GM21717 (cell line): Measurements from ENCODE around the gene NXPH4.

Experiments used
- ATAC-seq: cut with Tn5 transposase; IDR thresholded peaks from one replicate; pipeline ENCODE4 v1.9.1; 2021; ENCODE audit warnings: mild to moderate bottlenecking, moderate library complexity; ENCODE audit not compliant: unreplicated experiment

The NXPH4 gene

GRCh38 chr12:57201631-57202030 lies 15.0 kb upstream of the NXPH4 start:
- ATAC-seq: no peak

DNA sequence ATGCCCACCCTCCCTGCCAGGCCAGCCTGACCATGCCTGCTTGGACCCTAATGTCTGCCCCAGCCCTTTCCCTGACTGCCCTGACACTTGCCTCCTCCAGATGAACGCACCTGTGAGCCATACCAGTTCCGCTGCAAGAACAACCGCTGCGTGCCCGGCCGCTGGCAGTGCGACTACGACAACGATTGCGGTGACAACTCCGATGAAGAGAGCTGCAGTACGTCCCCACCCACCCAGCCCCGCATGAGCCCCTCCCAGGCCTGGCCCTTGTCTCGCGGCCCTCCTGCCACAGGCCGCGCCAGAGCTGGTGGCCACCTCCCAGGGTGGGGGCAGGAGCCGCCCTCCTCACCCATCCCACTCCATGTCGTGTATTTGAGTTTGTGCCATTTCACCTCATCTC lies 14.3 kb upstream of the NXPH4 start:
- no peak for ATAC-seq

DNA sequence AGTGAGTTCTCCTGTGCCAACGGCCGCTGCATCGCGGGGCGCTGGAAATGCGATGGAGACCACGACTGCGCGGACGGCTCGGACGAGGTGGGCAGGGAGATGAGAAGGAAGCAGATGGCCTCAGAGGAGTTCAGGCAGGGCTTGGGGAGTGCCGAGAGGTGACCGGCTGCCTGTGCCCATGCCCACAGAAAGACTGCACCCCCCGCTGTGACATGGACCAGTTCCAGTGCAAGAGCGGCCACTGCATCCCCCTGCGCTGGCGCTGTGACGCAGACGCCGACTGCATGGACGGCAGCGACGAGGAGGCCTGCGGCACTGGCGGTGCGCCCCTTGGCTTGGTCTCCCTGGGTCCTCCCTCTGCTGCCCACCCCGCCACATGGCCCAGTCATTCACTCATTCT lies 13.4 kb upstream of the NXPH4 start:
- ATAC-seq: no peak

- ATAC-seq: no peak
Measured at GRCh38 chr12:57203791-57204190, 12.8 kb upstream of the NXPH4 start.

DNA sequence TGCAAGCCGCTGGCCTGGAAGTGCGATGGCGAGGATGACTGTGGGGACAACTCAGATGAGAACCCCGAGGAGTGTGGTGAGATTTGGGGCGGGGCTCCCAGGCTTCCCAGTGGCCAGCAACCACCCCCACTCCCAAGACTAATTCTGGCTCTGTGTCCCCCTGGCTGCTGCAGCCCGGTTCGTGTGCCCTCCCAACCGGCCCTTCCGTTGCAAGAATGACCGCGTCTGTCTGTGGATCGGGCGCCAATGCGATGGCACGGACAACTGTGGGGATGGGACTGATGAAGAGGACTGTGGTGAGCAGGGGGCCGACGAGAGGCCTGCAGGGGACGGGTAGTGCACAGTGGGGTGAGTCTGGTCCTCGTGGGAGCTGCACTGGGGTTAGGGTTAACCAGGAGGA lies 12.1 kb upstream of the NXPH4 start:
- no peak for ATAC-seq

DNA sequence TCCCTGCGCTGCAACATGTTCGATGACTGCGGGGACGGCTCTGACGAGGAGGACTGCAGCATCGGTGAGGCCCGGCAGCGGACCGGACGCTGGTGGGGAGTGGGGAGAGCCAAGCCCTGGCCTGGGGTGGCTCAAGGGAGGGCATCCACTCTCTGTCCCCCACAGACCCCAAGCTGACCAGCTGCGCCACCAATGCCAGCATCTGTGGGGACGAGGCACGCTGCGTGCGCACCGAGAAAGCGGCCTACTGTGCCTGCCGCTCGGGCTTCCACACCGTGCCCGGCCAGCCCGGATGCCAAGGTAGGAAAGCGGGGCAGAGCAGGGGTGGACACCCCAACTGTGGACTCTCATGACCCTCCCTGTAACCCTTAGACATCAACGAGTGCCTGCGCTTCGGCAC lies 11.4 kb upstream of the NXPH4 start:
- no peak for ATAC-seq

GRCh38 chr12:57205931-57206330 lies 10.7 kb upstream of the NXPH4 start:
- no peak for ATAC-seq

DNA sequence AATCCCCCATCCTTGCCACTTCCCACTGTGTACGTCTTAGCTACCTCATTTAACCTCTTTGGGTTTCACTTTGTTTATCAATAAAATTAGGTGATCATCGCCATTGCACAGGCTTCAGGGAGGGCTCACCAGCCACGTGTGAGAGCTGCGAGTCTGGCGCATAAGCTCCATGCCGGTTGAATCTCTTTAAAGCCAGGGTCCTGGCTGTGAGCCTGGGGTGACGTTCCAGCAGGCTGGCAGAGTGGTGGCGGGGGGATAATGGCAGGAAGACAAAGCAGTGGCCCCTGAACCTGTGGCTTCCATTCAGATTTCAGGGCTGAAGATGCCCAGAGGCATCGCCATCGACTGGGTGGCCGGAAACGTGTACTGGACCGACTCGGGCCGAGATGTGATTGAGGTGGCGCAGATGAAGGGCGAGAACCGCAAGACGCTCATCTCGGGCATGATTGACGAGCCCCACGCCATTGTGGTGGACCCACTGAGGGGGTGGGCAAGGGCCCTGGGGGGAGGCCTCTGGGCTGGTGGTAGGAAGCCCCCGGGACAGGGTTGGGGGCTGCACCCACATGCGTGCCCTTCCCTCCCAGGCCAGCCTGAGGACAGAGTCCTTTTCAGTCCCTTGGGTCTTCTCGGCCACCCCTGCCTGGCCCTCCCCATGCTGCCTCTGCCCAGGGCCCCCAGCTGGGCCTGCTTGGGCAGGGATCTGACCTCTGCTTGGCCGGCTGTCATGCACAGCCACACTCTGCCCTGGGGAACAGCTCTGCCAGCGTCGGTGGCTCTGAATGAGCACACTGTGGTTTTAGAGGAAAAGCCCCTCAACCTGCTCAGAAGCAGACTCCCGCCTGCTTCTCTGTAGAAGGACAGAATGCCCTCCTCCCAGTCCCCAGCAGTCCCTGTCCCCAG lies 8.6 kb upstream of the NXPH4 start:
- no peak for ATAC-seq

- ATAC-seq: no peak
Measured at GRCh38 chr12:57208631-57209282, 7.8 kb upstream of the NXPH4 start.

DNA sequence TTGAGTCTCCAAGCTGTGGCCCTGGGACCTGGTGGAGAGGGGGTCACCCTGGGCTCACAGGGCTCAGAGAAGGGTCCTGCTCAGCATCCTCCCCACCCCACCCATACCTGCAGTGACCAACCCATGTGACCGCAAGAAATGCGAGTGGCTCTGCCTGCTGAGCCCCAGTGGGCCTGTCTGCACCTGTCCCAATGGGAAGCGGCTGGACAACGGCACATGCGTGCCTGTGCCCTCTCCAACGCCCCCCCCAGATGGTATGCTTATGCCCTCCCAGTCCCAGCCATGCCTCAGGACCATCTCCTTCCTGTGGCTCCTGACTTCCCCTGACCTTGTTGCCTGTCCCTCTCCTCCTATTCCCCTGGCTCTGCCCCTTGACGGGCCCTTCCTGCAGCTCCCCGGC lies 6.7 kb upstream of the NXPH4 start:
- no peak for ATAC-seq

DNA sequence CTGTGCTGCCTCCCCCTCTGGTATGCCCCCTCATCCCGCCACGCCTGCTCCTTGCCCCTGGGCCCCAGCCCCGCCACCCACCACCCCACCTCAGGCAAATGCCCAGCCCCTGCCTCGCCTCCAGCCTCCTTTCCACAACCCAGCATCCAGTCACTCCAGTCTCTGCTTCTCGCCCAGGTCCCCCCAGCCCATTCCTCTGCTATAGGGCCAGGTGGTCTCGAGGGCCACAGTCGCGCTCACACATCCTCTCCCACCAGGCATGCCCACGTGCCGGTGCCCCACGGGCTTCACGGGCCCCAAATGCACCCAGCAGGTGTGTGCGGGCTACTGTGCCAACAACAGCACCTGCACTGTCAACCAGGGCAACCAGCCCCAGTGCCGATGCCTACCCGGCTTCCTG lies 6.1 kb upstream of the NXPH4 start:
- no peak for ATAC-seq

GRCh38 chr12:57210926-57211692 lies 5.5 kb upstream of the NXPH4 start:
- ATAC-seq: no peak

DNA sequence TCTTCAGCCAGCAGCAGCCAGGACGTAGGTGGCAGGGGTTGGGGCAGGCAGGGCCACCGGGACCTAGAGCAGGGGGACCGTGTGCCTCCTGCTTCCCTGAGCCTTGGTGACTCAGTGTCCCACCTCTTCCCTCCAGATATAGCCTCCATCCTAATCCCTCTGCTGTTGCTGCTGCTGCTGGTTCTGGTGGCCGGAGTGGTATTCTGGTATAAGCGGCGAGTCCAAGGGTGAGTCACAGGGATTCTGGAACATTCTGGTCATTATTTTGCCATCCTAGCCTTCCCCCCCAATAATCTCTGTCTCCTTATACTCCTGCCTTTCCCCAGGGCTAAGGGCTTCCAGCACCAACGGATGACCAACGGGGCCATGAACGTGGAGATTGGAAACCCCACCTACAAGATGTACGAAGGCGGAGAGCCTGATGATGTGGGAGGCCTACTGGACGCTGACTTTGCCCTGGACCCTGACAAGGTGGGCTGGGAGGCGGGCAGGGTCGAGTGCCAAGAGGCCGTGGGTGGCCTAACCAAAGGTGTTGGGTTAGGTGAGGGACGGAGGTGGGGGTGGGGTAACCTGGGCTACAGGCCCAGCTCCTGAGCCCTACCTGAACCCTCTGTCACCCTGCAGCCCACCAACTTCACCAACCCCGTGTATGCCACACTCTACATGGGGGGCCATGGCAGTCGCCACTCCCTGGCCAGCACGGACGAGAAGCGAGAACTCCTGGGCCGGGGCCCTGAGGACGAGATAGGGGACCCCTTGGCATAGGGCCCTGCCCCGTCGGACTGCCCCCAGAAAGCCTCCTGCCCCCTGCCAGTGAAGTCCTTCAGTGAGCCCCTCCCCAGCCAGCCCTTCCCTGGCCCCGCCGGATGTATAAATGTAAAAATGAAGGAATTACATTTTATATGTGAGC lies 4.5 kb upstream of the NXPH4 start:
- ATAC-seq: no peak

GRCh38 chr12:57212701-57213057 lies 3.9 kb upstream of the NXPH4 start:
- ATAC-seq: no peak

DNA sequence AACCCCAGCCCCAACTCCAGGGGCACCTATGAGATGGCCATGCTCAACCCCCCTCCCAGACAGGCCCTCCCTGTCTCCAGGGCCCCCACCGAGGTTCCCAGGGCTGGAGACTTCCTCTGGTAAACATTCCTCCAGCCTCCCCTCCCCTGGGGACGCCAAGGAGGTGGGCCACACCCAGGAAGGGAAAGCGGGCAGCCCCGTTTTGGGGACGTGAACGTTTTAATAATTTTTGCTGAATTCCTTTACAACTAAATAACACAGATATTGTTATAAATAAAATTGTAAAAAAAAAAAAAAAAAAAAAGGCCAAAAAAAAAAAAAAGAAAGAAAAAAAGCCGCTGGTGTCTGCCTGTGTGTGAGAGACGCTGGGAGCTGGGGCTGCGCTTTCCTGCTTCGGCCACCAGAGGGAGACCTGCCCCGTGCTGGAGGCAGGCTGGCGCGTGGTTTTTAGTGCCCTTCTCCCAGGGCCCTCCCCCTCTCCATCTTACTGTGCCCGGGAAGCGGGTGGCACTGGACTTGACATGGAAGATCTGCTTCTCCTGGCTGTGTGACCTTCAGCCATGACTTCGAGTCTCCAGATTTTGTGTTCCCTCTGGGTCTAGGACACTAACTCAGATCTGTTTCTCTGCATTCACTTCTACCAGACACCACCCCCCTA lies 3.4 kb upstream of the NXPH4 start:
- ATAC-seq: no peak

GRCh38 chr12:57213763-57214397 lies 2.7 kb upstream of the NXPH4 start:
- no peak for ATAC-seq

DNA sequence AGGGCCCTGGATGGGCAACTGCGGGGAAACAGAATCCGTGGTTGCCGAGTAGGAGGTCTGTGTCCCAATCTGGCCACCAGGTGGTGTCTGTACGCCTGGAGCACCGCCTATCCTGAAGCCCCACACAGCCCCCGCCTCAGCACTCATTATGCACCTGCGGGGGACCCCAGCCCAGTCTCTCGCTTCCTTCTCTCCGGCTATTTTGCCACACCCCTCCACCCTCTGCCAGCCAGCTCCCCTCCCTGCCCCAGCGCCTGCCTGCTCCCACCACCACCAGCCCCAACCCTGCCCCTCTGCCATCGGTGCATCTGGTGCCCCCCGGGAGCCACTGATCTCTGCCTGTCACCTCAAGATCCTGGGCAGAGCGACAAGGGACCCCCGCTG lies 2.2 kb upstream of the NXPH4 start:
- no peak for ATAC-seq

DNA sequence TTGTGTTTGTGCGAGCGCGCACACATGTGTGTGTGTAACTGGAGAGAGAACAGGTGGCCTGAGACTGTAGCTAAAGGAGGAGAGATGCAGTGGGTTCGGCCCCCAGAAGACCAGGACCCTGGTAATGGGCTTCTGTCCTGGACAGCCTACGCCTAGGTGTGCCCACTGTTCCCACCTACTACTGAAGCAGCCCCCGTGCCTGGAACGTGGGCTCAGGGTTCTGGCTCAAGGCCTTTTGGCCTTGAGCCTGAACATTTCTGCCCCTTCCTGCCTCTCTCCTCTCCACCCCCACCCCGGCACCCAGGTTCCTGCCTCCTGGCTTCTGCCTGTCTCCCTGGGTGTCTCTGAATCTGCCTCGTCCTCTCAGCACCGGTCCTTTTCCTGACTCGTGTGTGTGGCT lies 1.5 kb upstream of the NXPH4 start:
- ATAC-seq: no peak

DNA sequence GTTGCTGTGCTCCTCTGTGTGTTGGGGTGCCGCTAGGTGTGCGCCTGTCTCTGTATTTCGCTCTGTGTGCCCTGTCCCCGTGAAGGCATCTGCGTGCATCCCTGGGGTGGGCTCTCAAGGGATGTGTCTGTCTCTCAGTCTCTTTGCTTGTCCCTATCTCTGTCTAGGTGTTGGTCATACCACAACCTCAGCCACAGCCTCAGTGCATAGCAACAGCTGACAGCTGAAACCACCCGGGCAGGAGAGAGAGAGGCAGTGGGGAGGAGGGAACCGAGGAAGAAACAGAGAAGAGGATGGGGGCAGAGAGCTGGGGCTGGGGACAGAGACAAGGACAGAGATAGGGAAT lies 953 bp upstream of the NXPH4 start:
- ATAC-seq: peak; percentile 54
